Astrocyte (in vitro differentiated cells and primary cell): ENCODE measurements around the gene UPP1. TPM values are rescaled to one million over a fixed set of nuclear protein-coding genes. Genes with fewer than 3 reads are reported as not detected.

ENCODE experiments used
- DNase-seq: peaks from one replicate; pipeline ENCODE4 v3.0.0-alpha.2; 2010; ENCODE audit warnings: low read depth
- FAIRE-seq: peaks from 2 replicates; lab custom pipeline; 2011; peaks lifted over from hg19 to GRCh38; lab: Jason Lieb, UNC
- H2AFZ ChIP-seq: 2 replicates; pipeline ENCODE4 v1.6.0; 2012; ENCODE audit warnings: low read depth, low read length, inconsistent platforms
- H3K27ac ChIP-seq: 2 replicates; pipeline ENCODE4 v1.5.1; 2011; ENCODE audit warnings: low read depth, low read length, inconsistent platforms
- H3K27me3 ChIP-seq: 2 replicates; pipeline ENCODE4 v1.6.0; 2011; ENCODE audit warnings: low read length, inconsistent platforms; ENCODE audit not compliant: insufficient read depth
- H3K36me3 ChIP-seq: 2 replicates; pipeline ENCODE4 v1.5.1; 2011; ENCODE audit warnings: low read length, inconsistent platforms; ENCODE audit not compliant: insufficient read depth
- H3K4me1 ChIP-seq: 2 replicates; pipeline ENCODE4 v1.5.1; 2011; ENCODE audit warnings: low read length, inconsistent platforms; ENCODE audit not compliant: insufficient read depth
- H3K4me2 ChIP-seq: 2 replicates; pipeline ENCODE4 v1.6.0; 2012; ENCODE audit warnings: low read length, inconsistent platforms
- H3K4me3 ChIP-seq: 2 replicates; pipeline ENCODE4 v1.5.1; 2011; ENCODE audit warnings: low read depth, mild to moderate bottlenecking, low read length, inconsistent platforms; ENCODE audit not compliant: insufficient read depth
- H3K79me2 ChIP-seq: 2 replicates; pipeline ENCODE4 v1.6.0; 2012; ENCODE audit warnings: mild to moderate bottlenecking, low read length, inconsistent platforms; ENCODE audit not compliant: insufficient read depth
- H3K9ac ChIP-seq: 2 replicates; pipeline ENCODE4 v1.6.0; 2012; ENCODE audit warnings: mild to moderate bottlenecking, low read length, inconsistent platforms
- H3K9me3 ChIP-seq: 2 replicates; pipeline ENCODE4 v1.5.1; 2012; ENCODE audit warnings: low read depth, mild to moderate bottlenecking, low read length, inconsistent platforms; ENCODE audit not compliant: insufficient read depth
- H4K20me1 ChIP-seq: 2 replicates; pipeline ENCODE4 v1.6.0; 2012; ENCODE audit warnings: low read length, inconsistent platforms; ENCODE audit not compliant: insufficient read depth
- H3K27ac Mint-ChIP-seq: one replicate; pipeline ENCODE4 v1.8.0; 2021; ENCODE audit warnings: mild to moderate bottlenecking, mixed read lengths; ENCODE audit not compliant: unreplicated experiment
- H3K27me3 Mint-ChIP-seq: one replicate; pipeline ENCODE4 v1.8.0; 2021; ENCODE audit warnings: low read depth, mixed read lengths; ENCODE audit not compliant: unreplicated experiment
- H3K36me3 Mint-ChIP-seq: one replicate; pipeline ENCODE4 v1.8.0; 2021; ENCODE audit warnings: low read depth, mixed read lengths; ENCODE audit not compliant: unreplicated experiment
- H3K4me1 Mint-ChIP-seq: one replicate; pipeline ENCODE4 v1.8.0; 2021; ENCODE audit warnings: low read depth, mixed read lengths; ENCODE audit not compliant: unreplicated experiment
- H3K4me3 Mint-ChIP-seq: one replicate; pipeline ENCODE4 v1.8.0; 2021; ENCODE audit warnings: mild to moderate bottlenecking, moderate library complexity, mixed read lengths; ENCODE audit not compliant: unreplicated experiment
- H3K9me3 Mint-ChIP-seq: one replicate; pipeline ENCODE4 v1.8.0; 2021; ENCODE audit warnings: mild to moderate bottlenecking, mixed read lengths; ENCODE audit not compliant: unreplicated experiment
- EZH2 ChIP-seq: IDR thresholded peaks from 2 replicates; pipeline ENCODE4 v1.6.1; 2012; ENCODE audit warnings: mild to moderate bottlenecking, low read length, inconsistent platforms; ENCODE audit not compliant: insufficient read depth
- total RNA-seq: library from RNA; stranded (reverse); gene quantifications from 2 replicates; pipeline ENCODE4 v1.2.1, GENCODE V29; 2021
- TF ChIP-seq, protein P1 (sequence below): IDR thresholded peaks from 2 replicates; pipeline ENCODE4 v1.5.1; 2011; ENCODE audit warnings: low read depth, mild to moderate bottlenecking, inconsistent platforms, low read length, moderate library complexity; ENCODE audit not compliant: insufficient read depth

UPP1 gene
- total RNA-seq, 1 donor from 2014 or later = 54.2 TPM

DNA sequence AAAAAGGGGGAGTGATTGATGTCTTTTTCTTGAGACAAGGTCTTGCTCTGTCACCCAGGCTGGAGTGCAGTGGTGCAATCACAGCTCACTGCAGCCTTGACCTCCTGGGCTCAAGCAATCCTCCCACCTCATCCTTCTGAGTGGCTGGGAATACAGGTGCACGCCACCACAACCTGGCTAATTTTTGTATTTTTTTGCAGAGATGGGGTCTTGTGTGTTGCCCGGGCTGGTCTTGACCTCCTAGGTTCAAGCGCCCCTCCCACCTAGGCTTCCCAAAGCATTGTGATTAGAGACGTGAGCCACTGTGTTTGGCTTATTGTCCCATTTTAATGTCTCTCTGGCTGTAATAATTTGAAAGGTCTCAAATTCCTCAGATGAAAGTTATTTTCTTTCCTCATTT, 21.8 kb downstream of the UPP1 start:
- Histone ChIP-seq H3K4me3 (no peak overlapping the region), H3K9ac (no peak overlapping the region), H3K27ac (no peak overlapping the region), H3K4me1 (peaks cover 10% of the 10 kb centered on the region), H3K27me3 (no peaks in the 10 kb centered on the region), H4K20me1 (no peaks in the 10 kb centered on the region), H3K36me3 (peaks cover 19% of the 10 kb centered on the region), H3K4me2 (no peak overlapping the region), H2AFZ (no peak overlapping the region), H3K9me3 (no peaks in the 10 kb centered on the region), H3K79me2 (no peaks in the 10 kb centered on the region)
- Mint-ChIP-seq H3K9me3 (no peaks in the 10 kb centered on the region), H3K27me3 (no peaks in the 10 kb centered on the region), H3K4me1 (peaks cover 11% of the 10 kb centered on the region), H3K4me3 (no peak overlapping the region), H3K36me3 (peaks cover 7% of the 10 kb centered on the region), H3K27ac (no peak overlapping the region)
- FAIRE-seq = no peak
- TF ChIP-seq EZH2 = no peak
- TF ChIP-seq, protein P1, sequence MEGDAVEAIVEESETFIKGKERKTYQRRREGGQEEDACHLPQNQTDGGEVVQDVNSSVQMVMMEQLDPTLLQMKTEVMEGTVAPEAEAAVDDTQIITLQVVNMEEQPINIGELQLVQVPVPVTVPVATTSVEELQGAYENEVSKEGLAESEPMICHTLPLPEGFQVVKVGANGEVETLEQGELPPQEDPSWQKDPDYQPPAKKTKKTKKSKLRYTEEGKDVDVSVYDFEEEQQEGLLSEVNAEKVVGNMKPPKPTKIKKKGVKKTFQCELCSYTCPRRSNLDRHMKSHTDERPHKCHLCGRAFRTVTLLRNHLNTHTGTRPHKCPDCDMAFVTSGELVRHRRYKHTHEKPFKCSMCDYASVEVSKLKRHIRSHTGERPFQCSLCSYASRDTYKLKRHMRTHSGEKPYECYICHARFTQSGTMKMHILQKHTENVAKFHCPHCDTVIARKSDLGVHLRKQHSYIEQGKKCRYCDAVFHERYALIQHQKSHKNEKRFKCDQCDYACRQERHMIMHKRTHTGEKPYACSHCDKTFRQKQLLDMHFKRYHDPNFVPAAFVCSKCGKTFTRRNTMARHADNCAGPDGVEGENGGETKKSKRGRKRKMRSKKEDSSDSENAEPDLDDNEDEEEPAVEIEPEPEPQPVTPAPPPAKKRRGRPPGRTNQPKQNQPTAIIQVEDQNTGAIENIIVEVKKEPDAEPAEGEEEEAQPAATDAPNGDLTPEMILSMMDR = no peak
- no peak for DNase-seq

- Mint-ChIP-seq H3K9me3 (peaks cover under 1% of the 10 kb centered on the region), H3K27ac (no peak overlapping the region), H3K27me3 (no peaks in the 10 kb centered on the region), H3K36me3 (peaks cover 6% of the 10 kb centered on the region), H3K4me3 (no peak overlapping the region), H3K4me1 (peaks cover 11% of the 10 kb centered on the region)
- H3K4me2 ChIP-seq = no peak overlapping the region
- H3K4me1 ChIP-seq = peaks cover 10% of the 10 kb centered on the region
- H3K9ac ChIP-seq = no peak overlapping the region
- no peak overlapping the region for H3K4me3 ChIP-seq
- TF ChIP-seq, protein P1 = no peak
- TF ChIP-seq EZH2 = no peak
- H3K27ac ChIP-seq = no peak overlapping the region
- peaks cover 14% of the 10 kb centered on the region for H3K36me3 ChIP-seq
- DNase-seq (no peak), FAIRE-seq (no peak)
- no peaks in the 10 kb centered on the region for H4K20me1 ChIP-seq
- no peak overlapping the region for H2AFZ ChIP-seq
- no peaks in the 10 kb centered on the region for H3K27me3 ChIP-seq
- no peaks in the 10 kb centered on the region for H3K9me3 ChIP-seq
- H3K79me2 ChIP-seq = no peaks in the 10 kb centered on the region
Observed at GRCh38 chr7:48111596-48111995, 22.5 kb downstream of the UPP1 start.

DNA sequence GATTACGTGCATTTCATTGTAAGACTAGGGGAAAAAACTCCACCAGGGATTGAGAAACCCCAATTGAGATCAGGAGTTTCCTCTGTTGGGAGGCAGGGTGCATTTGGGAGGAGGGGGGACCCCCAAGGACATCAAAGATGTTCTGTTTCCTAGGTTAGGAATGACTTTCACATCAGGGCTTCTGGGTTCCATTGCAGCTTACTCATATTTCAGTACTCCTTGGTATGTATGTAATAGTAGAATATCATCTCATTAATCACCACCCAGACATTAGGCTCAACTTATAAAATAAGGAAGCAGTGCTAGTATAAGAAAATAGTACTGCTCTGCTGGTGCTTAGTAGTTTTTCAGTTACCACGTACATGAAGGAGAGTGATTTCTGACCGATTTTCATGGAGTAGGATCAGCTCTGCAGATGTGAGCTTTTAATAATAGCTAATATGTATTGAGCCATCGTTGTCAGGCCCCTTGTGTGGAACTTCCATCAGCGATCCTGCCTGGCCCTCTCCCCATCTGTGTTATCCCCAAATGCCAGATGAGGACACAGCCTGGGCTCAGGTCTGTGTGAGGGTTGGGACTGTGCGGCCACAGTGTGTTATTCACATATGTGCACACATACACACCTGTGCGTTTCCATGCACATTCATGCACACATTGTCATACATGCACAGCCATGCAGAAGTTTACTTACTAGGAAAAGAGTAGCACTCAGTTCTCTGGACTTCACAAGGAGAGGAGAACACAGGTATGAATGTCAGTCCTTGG, 23.5 kb downstream of the UPP1 start:
- no peaks in the 10 kb centered on the region for H3K9me3 ChIP-seq
- FAIRE-seq (no peak), DNase-seq (peak; percentile 57)
- no peak overlapping the region for H3K4me3 Mint-ChIP-seq
- H3K4me1 Mint-ChIP-seq = peaks cover 11% of the 10 kb centered on the region
- H3K9ac ChIP-seq = no peak overlapping the region
- H3K27ac ChIP-seq = no peak overlapping the region
- peaks cover 3% of the 10 kb centered on the region for H3K36me3 Mint-ChIP-seq
- H3K4me2 ChIP-seq = peak overlapping the region; percentile 27
- H3K4me1 ChIP-seq = peaks cover 10% of the 10 kb centered on the region
- no peaks in the 10 kb centered on the region for H4K20me1 ChIP-seq
- H3K27ac Mint-ChIP-seq = no peak overlapping the region
- H3K36me3 ChIP-seq = peaks cover 5% of the 10 kb centered on the region
- H3K27me3 ChIP-seq = no peaks in the 10 kb centered on the region
- H2AFZ ChIP-seq = no peak overlapping the region
- TF ChIP-seq, protein P1 = no peak
- TF ChIP-seq EZH2 = no peak
- H3K27me3 Mint-ChIP-seq = no peaks in the 10 kb centered on the region
- no peak overlapping the region for H3K4me3 ChIP-seq
- no peaks in the 10 kb centered on the region for H3K79me2 ChIP-seq
- H3K9me3 Mint-ChIP-seq = peaks cover 2% of the 10 kb centered on the region
